ENCODE measurements around the gene LIN7C.

- TF ChIP-seq CTCF (IDR thresholded peaks at IDR 0.05) (no peak), EP300 (IDR thresholded peaks at IDR 0.05) (no peak), MYC (IDR thresholded peaks at IDR 0.05; ENCODE audit: borderline replicate concordance, low read length) (no peak), ELK1 (IDR thresholded peaks at IDR 0.05; ENCODE audit: low read depth, low read length) (no peak), RFX5 (IDR thresholded peaks at IDR 0.05) (no peak), POLR2A (IDR thresholded peaks at IDR 0.05; ENCODE audit: low read length) (no peak), REST (IDR thresholded peaks at IDR 0.05) (no peak), BCL3 (IDR thresholded peaks at IDR 0.05) (no peak), BHLHE40 (IDR thresholded peaks at IDR 0.05; ENCODE audit: low read depth, low read length) (no peak), SMC3 (IDR thresholded peaks at IDR 0.05) (peak; percentile 9; the same call in 1 of the 3 replicates), CBX8 (IDR thresholded peaks at IDR 0.05) (no peak)
Measured at GRCh38 chr11:27471589-27472397, 34.8 kb downstream of the LIN7C start.
